K562 (cell line): ENCODE measurements around the gene NINL. TPM values are rescaled to one million over a fixed set of nuclear protein-coding genes. Genes with fewer than 3 reads are reported as not detected.

ENCODE experiments used
- AFF1 ChIP-seq, 2 experiments: fragments of 450-650 bp; IDR thresholded peaks; 2 replicates each; pipeline ENCODE4 v1.6.1; 2018; ENCODE audit warnings: mild to moderate bottlenecking in 2 of 2, low read depth in 1 of 2; ENCODE audit not compliant: partially characterized antibody in 2 of 2
- ARNT ChIP-seq, 2 experiments: fragments of 450-650 bp; IDR thresholded peaks; 2 replicates each; pipeline ENCODE4 v1.6.1; 2016; ENCODE audit warnings: mild to moderate bottlenecking in 1 of 2
- CHCHD3 ChIP-seq: fragments of 250-450 bp; sonication (Bioruptor Pico); IDR thresholded peaks from 2 replicates; pipeline ENCODE4 v2.1.2; 2022; ENCODE audit warnings: mild to moderate bottlenecking
- CTBP1 ChIP-seq: fragments of 450-650 bp; IDR thresholded peaks from 2 replicates; pipeline ENCODE4 v1.6.1; 2016; ENCODE audit warnings: borderline replicate concordance
- EWSR1 ChIP-seq: fragments of 450-650 bp; IDR thresholded peaks from 2 replicates; pipeline ENCODE4 v1.6.1; 2018; ENCODE audit warnings: borderline replicate concordance, mild to moderate bottlenecking, low read depth, moderate library complexity; ENCODE audit not compliant: partially characterized antibody
- HCFC1 ChIP-seq: IDR thresholded peaks from 2 replicates; pipeline ENCODE4 v1.6.1; 2012; ENCODE audit warnings: low read depth, low read length, improper control_type of control experiment
- HMG20A ChIP-seq: fragments of 450-650 bp; formaldehyde crosslinking; conservative IDR thresholded peaks from 2 replicates; pipeline ENCODE4 v1.4.0; 2020; ENCODE audit warnings: mild to moderate bottlenecking, mixed read lengths
- MCM5 ChIP-seq: fragments of 450-650 bp; IDR thresholded peaks from 2 replicates; pipeline ENCODE4 v1.6.1; 2016; ENCODE audit warnings: low read depth
- MEF2A ChIP-seq: IDR thresholded peaks from 2 replicates; pipeline ENCODE4 v1.6.1; 2011; ENCODE audit warnings: low read depth, mild to moderate bottlenecking, low read length, moderate library complexity; ENCODE audit not compliant: control insufficient read depth
- MYBL2 ChIP-seq, 2 experiments: fragments of 450-650 bp in 1 of 2; sonication (generic) in 1 of 2; formaldehyde crosslinking in 1 of 2; IDR thresholded peaks; 2 replicates each; pipeline versions ENCODE4 v1.6.1 to v1.8.1; 2017 to 2022; ENCODE audit warnings: borderline replicate concordance in 1 of 2, inconsistent platforms in 1 of 2, low read depth in 1 of 2, mild to moderate bottlenecking in 1 of 2, missing genetic modification reagents in 1 of 2, moderate library complexity in 1 of 2
- SAFB ChIP-seq: fragments of 200-400 bp; formaldehyde crosslinking; IDR thresholded peaks from 2 replicates; pipeline ENCODE4 v1.6.1; 2017; ENCODE audit warnings: low read depth, low read length, borderline replicate concordance
- SAP30 ChIP-seq: fragments of 200-600 bp; sonication (generic); IDR thresholded peaks from 2 replicates; pipeline ENCODE4 v1.6.1; 2012; ENCODE audit warnings: borderline replicate concordance, low read depth, mild to moderate bottlenecking, moderate library complexity, low read length, control low read depth, inconsistent platforms; ENCODE audit not compliant: insufficient read depth, poor library complexity, severe bottlenecking
- ZC3H11A ChIP-seq: IDR thresholded peaks from 2 replicates; pipeline ENCODE4 v1.6.1; 2012; ENCODE audit warnings: low read depth, low read length, improper control_type of control experiment
- ZFP36 ChIP-seq: fragments of 150-350 bp; IDR thresholded peaks from 2 replicates; pipeline ENCODE4 v1.6.1; 2018; ENCODE audit warnings: low read length, low read depth; ENCODE audit not compliant: partially characterized antibody
- ZNF311 ChIP-seq: fragments of 250-450 bp; sonication (Bioruptor Pico); IDR thresholded peaks from 2 replicates; pipeline ENCODE4 v1.4.0; 2020; ENCODE audit warnings: mild to moderate bottlenecking, moderate library complexity
- ZNF41 ChIP-seq: fragments of 250-450 bp; sonication (Bioruptor Pico); conservative IDR thresholded peaks from 2 replicates; pipeline ENCODE4 v1.4.0; 2020; ENCODE audit warnings: mild to moderate bottlenecking
- polyA plus RNA-seq, 8 experiments: library from polyadenylated mRNA; depleted of rRNA in 4 of 8; stranded (reverse) in 5 of 8; unstranded in 3 of 8; fragments of >200 nt; fragmentation: Nextera tagmentation in 2 of 8; fragmentation: Illumina TruSeq in 1 of 8; extraction: Ambion mirVana in 2 of 8; extraction: Trizol in 1 of 8; gene quantifications; 2 replicates each; pipeline versions ENCODE4 v1.2.1 to v1.2.3, GENCODE V29; 2011 to 2014; ENCODE audit warnings: inconsistent platforms in 1 of 8, missing spikeins in 1 of 8
- total RNA-seq, 7 experiments: library from RNA; depleted of rRNA in 6 of 7; stranded (reverse); fragments of >200 nt in 6 of 7; fragmentation: Illumina TruSeq in 2 of 7; extraction: Trizol in 2 of 7; gene quantifications; 2 replicates each; pipeline versions ENCODE4 v1.2.1 to v1.2.3, GENCODE V29; 2011 to 2021; ENCODE audit warnings: low replicate concordance in 1 of 7
- TF ChIP-seq, protein P1 (sequence below): fragments of 450-650 bp; formaldehyde crosslinking; IDR thresholded peaks from 2 replicates; pipeline ENCODE4 v1.4.0; 2022; ENCODE audit warnings: missing genetic modification characterization
- TF ChIP-seq, protein P2 (sequence below): fragments of 450-650 bp; IDR thresholded peaks from 2 replicates; pipeline ENCODE4 v1.7.0; 2016; ENCODE audit warnings: borderline replicate concordance

Gene NINL
- total and polyA plus RNA-seq, 9 of the 15 experiments (the other 6 are each of a cell fraction or from before 2014, with no cell fraction given) = 0.03 to 0.22 (median 0.05) TPM; not detected in 5

- TF ChIP-seq, protein P1, sequence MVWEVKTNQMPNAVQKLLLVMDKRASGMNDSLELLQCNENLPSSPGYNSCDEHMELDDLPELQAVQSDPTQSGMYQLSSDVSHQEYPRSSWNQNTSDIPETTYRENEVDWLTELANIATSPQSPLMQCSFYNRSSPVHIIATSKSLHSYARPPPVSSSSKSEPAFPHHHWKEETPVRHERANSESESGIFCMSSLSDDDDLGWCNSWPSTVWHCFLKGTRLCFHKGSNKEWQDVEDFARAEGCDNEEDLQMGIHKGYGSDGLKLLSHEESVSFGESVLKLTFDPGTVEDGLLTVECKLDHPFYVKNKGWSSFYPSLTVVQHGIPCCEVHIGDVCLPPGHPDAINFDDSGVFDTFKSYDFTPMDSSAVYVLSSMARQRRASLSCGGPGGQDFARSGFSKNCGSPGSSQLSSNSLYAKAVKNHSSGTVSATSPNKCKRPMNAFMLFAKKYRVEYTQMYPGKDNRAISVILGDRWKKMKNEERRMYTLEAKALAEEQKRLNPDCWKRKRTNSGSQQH (CRISPR knock-in tag) = no peak
- TF ChIP-seq ZNF311 (CRISPR knock-in tag) (no peak), HMG20A (CRISPR knock-in tag) (no peak), ARNT (IDR thresholded peaks at IDR 0.05) (no peak), AFF1 (IDR thresholded peaks at IDR 0.05; ENCODE audit: low read depth in 1 of 2, partially characterized antibody in 2 of 2) (no peak), MEF2A (no peak), CHCHD3 (no peak), SAP30 (peak; percentile 48), ZC3H11A (no peak), EWSR1 (no peak), CTBP1 (peak; percentile 80), MYBL2 (IDR thresholded peaks at IDR 0.05; ENCODE audit: low read depth) (no peak), MYBL2 (CRISPR knock-in tag; IDR thresholded peaks at IDR 0.05; ENCODE audit: borderline replicate concordance) (no peak), ZNF41 (CRISPR knock-in tag) (no peak), HCFC1 (peak; percentile 52; the same call in 1 of the 2 replicates), ZFP36 (peak; percentile 35), MCM5 (no peak), SAFB (no peak)
- TF ChIP-seq, protein P2, sequence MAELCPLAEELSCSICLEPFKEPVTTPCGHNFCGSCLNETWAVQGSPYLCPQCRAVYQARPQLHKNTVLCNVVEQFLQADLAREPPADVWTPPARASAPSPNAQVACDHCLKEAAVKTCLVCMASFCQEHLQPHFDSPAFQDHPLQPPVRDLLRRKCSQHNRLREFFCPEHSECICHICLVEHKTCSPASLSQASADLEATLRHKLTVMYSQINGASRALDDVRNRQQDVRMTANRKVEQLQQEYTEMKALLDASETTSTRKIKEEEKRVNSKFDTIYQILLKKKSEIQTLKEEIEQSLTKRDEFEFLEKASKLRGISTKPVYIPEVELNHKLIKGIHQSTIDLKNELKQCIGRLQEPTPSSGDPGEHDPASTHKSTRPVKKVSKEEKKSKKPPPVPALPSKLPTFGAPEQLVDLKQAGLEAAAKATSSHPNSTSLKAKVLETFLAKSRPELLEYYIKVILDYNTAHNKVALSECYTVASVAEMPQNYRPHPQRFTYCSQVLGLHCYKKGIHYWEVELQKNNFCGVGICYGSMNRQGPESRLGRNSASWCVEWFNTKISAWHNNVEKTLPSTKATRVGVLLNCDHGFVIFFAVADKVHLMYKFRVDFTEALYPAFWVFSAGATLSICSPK = no peak
Observed at GRCh38 chr20:25407311-25408169, 177.8 kb downstream of the NINL start, which contains the start of gene GINS1 (continued).
